GM12874 (cell line): Measurements from ENCODE around the gene TMEM163.

ENCODE experiments used
- TF ChIP-seq, protein P1 (sequence below): IDR thresholded peaks from 2 replicates; pipeline ENCODE4 v1.5.1; 2011; ENCODE audit warnings: low read depth, mild to moderate bottlenecking, control low read depth, low read length, moderate library complexity; ENCODE audit not compliant: insufficient read depth

The TMEM163 gene

GRCh38 chr2:134704173-134704572 is 14.6 kb downstream of the TMEM163 start:
- TF ChIP-seq, protein P1, sequence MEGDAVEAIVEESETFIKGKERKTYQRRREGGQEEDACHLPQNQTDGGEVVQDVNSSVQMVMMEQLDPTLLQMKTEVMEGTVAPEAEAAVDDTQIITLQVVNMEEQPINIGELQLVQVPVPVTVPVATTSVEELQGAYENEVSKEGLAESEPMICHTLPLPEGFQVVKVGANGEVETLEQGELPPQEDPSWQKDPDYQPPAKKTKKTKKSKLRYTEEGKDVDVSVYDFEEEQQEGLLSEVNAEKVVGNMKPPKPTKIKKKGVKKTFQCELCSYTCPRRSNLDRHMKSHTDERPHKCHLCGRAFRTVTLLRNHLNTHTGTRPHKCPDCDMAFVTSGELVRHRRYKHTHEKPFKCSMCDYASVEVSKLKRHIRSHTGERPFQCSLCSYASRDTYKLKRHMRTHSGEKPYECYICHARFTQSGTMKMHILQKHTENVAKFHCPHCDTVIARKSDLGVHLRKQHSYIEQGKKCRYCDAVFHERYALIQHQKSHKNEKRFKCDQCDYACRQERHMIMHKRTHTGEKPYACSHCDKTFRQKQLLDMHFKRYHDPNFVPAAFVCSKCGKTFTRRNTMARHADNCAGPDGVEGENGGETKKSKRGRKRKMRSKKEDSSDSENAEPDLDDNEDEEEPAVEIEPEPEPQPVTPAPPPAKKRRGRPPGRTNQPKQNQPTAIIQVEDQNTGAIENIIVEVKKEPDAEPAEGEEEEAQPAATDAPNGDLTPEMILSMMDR = no peak

- TF ChIP-seq, protein P1 = no peak
Observed at GRCh38 chr2:134703426-134703825, 15.4 kb downstream of the TMEM163 start.

DNA sequence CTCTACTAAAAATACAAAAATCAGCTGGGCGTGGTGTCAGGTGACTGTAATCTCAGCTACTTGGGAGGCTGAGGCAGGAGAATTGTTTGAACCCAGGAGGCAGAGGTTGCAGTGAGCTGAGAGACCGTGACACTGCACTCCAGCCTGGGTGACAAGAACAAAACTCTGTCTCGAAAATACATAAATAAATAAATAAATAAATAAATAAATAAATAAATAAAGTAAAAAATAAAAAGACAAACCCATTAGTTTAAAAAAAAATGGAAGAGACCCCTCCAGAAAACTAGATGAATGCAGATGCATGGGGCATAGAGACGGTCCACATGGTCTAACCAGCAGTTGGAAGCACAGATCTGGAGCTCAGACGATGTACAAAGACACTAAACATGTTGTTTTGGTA is 18.1 kb downstream of the TMEM163 start:
- TF ChIP-seq, protein P1 = no peak

DNA sequence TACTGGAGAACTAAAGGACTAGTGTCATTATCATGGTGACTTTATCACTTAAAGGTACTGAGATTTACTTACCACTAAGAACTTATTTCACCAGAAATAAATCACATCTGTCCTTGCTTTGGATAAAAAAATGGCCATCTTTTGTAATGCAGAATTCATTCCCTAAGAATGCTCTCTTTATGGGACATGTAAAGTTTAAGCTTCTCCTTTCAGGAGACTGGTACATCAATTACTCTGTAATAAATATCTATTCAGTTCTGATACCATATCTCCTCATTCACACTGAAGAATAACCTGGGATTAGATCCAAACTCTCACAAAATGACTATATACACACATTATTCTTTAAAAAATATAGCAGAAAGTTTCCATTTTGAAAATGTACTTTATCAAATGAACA is 24.4 kb downstream of the TMEM163 start:
- TF ChIP-seq, protein P1 = no peak

GRCh38 chr2:134693359-134694330 is 25.2 kb downstream of the TMEM163 start:
- TF ChIP-seq, protein P1 = no peak

- TF ChIP-seq, protein P1 = peak; percentile 39
Observed at GRCh38 chr2:134692499-134692898, 26.3 kb downstream of the TMEM163 start.

- TF ChIP-seq, protein P1 = no peak
Observed at GRCh38 chr2:134690629-134691215, 28.1 kb downstream of the TMEM163 start.
